ENCODE data around the gene HDAC7.
"Not testable (repeated sequence)": the region's sequence is repeated elsewhere in the genome, so short reads cannot be mapped to it uniquely, and the experiment has no call there.

HDAC7 gene

GRCh38 chr12:47828008-47828975 lies 8.6 kb upstream of the HDAC7 start:
- FAIRE-seq, result no peak

GRCh38 chr12:47825173-47825639 lies 5.5 kb upstream of the HDAC7 start:
- FAIRE-seq, result no peak

- no peak for FAIRE-seq
Observed at GRCh38 chr12:47824635-47825034, 4.9 kb upstream of the HDAC7 start.

- FAIRE-seq, result no peak
Observed at GRCh38 chr12:47824198-47824597, 4.5 kb upstream of the HDAC7 start.

- FAIRE-seq, result no peak
Observed at GRCh38 chr12:47823422-47824086, 3.9 kb upstream of the HDAC7 start.

GRCh38 chr12:47822863-47823262 lies 3.2 kb upstream of the HDAC7 start:
- no peak for FAIRE-seq

GRCh38 chr12:47822401-47822800 lies 2.7 kb upstream of the HDAC7 start:
- FAIRE-seq, result no peak

- no peak for FAIRE-seq
Observed at GRCh38 chr12:47821346-47821706, 1.6 kb upstream of the HDAC7 start.

GRCh38 chr12:47820631-47821345 lies 1.1 kb upstream of the HDAC7 start:
- no peak for FAIRE-seq

- no peak for FAIRE-seq
Observed at GRCh38 chr12:47819138-47819895, 386 bp downstream of the HDAC7 start.

GRCh38 chr12:47818467-47819137 lies 1.1 kb downstream of the HDAC7 start:
- FAIRE-seq, result no peak

GRCh38 chr12:47818007-47818376 lies 1.7 kb downstream of the HDAC7 start:
- no peak for FAIRE-seq

- no peak for FAIRE-seq
Observed at GRCh38 chr12:47817272-47818006, 2.3 kb downstream of the HDAC7 start.

GRCh38 chr12:47816403-47817271 lies 3.1 kb downstream of the HDAC7 start:
- FAIRE-seq, result no peak

- FAIRE-seq, result not testable (repeated sequence)
Observed at GRCh38 chr12:47815447-47815846, 4.3 kb downstream of the HDAC7 start.

GRCh38 chr12:47814539-47815170 lies 5.0 kb downstream of the HDAC7 start:
- FAIRE-seq, result no peak

GRCh38 chr12:47813511-47814196 lies 6.0 kb downstream of the HDAC7 start:
- no peak for FAIRE-seq

GRCh38 chr12:47812797-47813510 lies 6.7 kb downstream of the HDAC7 start:
- no peak for FAIRE-seq
